NCI-H146 treated with DMSO at 0.1 percent for 48 hours (cell line): Measurements from ENCODE around the gene ZNF592.

Experiments
- DNase-seq: peaks from one replicate; lab custom pipeline; 2025; ENCODE audit not compliant: unreplicated experiment; lab: John Stamatoyannopoulos, UW

Gene ZNF592

DNA sequence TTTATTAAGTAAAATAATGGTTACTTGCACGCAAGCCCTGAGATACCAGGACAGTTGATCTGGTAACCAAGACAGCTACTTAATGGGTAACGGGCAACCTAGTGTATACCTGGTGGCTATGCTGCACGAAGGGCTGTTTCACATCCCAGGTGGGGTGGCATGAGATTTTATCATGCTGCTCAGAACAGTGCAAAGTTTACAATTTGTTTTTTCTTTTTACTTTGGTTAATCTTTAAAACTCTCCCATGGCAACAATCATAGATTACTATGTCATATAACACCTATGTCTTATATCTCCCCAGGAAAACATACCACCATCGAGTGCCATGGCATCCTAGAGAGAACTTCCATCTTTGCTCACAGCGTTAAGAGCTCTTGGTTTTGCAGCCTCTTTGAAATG, 103.8 kb downstream of the ZNF592 start:
- DNase-seq, result no peak

DNA sequence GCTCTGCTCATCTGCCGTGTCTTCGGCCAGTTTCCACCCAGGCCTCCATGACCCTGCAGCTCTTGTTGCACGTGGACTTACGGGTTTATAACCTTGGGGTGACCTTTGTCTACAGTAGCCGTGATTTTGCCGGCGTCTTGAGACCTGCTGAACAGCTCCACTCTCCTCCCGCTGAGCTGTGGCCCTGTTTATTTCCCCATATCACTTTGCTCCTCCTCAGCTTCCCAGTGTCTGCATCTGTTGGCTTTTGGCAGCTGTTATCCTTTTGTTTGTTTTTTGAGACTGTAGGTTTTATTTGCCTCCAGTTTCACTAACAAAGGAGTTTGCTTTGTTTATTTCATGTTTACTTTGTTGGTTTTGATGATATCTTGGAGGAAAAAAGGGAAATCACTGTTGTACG, 106.7 kb downstream of the ZNF592 start:
- peak; percentile 9 for DNase-seq

DNA sequence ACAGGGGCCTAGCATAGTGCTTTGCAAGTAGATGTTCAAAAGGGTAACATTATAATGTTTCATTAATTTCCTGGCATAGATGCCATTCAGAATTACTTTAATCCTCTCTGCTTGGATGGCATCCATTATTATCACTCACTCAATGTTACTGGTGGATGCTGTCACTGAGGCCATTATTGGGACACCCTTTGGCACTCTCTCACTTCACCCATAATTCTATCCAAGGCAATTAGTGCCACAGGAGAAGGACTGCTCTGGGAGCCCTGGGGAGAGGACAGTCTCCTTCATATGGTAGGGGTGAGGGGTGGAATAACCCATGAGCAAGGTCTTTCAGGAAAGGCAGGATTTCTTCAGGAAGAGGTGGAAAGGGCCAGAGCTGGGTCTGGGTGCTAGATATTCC, 107.4 kb downstream of the ZNF592 start:
- DNase-seq, result no peak
